OCI-LY3 (cell line): ENCODE measurements around the gene HPCAL1.

Experiments used
- EZH2phosphoT487 ChIP-seq: fragments of 200-600 bp; shearing (Covaris generic); IDR thresholded peaks from 2 replicates; pipeline ENCODE4 v1.6.1; 2018; ENCODE audit warnings: antibody characterized with exemption, mixed run types, low read depth
- TF ChIP-seq, protein P1 (sequence below): fragments of 200-600, 300-600 bp; sonication (generic); IDR thresholded peaks from 2 replicates; pipeline ENCODE4 v1.5.1; 2014; ENCODE audit warnings: antibody characterized with exemption, low read length, low read depth

- TF ChIP-seq, protein P1, sequence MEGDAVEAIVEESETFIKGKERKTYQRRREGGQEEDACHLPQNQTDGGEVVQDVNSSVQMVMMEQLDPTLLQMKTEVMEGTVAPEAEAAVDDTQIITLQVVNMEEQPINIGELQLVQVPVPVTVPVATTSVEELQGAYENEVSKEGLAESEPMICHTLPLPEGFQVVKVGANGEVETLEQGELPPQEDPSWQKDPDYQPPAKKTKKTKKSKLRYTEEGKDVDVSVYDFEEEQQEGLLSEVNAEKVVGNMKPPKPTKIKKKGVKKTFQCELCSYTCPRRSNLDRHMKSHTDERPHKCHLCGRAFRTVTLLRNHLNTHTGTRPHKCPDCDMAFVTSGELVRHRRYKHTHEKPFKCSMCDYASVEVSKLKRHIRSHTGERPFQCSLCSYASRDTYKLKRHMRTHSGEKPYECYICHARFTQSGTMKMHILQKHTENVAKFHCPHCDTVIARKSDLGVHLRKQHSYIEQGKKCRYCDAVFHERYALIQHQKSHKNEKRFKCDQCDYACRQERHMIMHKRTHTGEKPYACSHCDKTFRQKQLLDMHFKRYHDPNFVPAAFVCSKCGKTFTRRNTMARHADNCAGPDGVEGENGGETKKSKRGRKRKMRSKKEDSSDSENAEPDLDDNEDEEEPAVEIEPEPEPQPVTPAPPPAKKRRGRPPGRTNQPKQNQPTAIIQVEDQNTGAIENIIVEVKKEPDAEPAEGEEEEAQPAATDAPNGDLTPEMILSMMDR, result no peak
- TF ChIP-seq EZH2phosphoT487, result no peak
These were observed 10.7 kb upstream of the HPCAL1 start for GRCh38 chr2:10292033-10292432.
